ENCODE data around the gene P2RY14.

P2RY14 gene

DNA sequence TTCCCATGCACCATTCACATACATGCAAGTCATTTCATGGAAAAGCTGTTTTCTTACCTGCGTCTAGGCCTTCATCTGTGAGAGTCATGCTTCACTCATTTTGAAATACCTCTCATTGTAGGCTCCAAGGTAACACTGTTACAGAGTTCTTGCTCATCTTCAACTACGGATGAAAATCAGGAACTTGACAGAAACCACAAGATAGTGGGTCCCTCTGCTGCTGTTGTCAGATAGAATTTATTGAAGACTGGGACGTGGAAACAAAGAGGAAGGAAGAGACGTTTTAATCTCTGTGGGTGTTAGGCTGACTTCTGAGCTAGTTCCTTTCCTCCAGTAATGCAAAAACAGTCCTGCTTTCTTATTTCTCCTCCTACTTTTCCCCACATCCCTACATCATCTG, at the start of gene P2RY14:
Gene P2RY14, minus strand, starts transcription at position 313 of the 400 bp plus-strand sequence. CDS start 64,226 bp downstream, outside the sequence.
- no peak for DNase-seq

GRCh38 chr3:151327571-151328198, 49.3 kb upstream of the P2RY14 start:
- no peak for DNase-seq

DNA sequence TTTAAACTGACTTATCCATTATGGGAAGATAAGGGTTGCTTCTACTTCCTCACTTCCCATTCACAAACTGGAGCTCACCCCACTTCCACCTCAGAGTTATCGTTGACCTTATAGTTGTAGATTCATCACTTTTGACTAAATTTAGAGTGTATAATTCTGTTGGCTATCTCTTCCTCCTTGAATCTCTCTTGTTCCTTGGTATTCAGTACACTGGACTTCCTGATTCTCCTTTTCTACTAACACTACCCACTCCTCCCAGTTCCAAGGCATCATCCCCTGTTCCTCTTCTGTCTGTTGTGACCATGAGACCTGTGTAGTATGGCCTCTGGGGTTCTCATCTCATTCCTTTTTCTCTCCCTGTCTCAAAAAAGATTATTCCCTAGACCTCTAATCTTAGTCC, 44.2 kb upstream of the P2RY14 start:
- DNase-seq, result no peak

DNA sequence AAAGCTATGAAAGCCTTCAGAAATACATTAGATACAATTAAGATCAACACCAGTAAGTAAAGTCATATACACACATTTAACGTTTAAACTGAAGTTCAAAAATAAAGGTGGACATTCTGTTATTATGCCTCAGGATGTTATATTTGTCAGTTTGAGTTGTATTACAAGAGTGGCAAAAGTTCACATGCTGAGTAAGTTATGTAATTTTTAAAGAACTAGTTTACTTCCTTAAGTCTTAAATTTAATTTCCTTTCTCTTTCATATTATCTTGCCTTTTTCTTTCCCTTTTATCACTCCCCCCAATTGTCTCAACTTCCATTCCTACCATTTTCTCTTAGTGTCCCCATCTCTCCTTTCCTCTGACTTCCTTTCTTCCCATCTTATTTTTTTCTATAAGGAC, 43.2 kb upstream of the P2RY14 start:
- DNase-seq, result no peak

DNA sequence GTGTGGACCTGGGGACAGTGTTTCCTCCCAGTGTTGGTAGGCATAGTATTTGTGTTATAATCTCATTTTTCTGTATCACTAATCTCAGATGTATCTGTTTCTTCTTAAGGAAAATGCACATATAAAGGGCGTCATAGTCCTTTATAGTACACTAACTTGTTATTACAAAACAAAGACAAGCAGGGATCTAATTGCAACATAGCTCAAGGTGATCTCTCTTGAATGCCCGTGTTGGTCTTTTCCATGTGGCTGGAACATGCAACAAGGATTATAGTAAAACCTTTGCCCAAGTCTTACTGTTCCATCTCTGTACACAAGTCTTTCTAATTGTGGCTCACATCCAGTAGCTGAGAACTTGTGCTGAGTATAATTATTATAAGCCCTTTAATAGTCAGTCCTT, 41.8 kb upstream of the P2RY14 start:
- DNase-seq, result no peak

- no peak for DNase-seq
Measured at GRCh38 chr3:151319628-151320027, 41.3 kb upstream of the P2RY14 start.

- DNase-seq, result no peak
Measured at GRCh38 chr3:151318991-151319390, 40.6 kb upstream of the P2RY14 start.

GRCh38 chr3:151318313-151318712, 40.0 kb upstream of the P2RY14 start:
- DNase-seq, result no peak

- no peak for DNase-seq
Measured at GRCh38 chr3:151316267-151316991, 38.1 kb upstream of the P2RY14 start, which contains the start of gene GPR87. TSS of gene GPR87 (minus strand) at chr3:151316820. CDS start at chr3:151300100, 16,720 bp downstream.

DNA sequence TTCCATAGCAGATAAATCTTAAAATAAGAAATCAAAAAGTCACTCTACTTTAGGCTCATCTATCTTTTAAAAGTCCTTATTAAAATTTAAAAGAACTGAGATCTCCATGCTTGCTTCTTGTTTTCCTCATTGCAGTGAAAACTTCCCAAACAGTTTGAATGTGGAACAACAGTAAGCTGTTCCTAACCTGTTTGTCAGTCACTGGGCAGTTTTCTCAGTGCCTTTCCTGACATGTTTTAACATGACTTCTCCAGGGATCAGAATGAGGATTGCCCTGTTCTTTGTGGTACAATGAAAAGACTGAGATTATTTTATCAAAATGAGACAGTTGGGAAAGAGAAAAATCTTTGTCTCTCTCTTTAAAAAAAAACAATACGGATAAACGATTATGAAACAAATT, 37.5 kb upstream of the P2RY14 start:
- DNase-seq, result no peak

DNA sequence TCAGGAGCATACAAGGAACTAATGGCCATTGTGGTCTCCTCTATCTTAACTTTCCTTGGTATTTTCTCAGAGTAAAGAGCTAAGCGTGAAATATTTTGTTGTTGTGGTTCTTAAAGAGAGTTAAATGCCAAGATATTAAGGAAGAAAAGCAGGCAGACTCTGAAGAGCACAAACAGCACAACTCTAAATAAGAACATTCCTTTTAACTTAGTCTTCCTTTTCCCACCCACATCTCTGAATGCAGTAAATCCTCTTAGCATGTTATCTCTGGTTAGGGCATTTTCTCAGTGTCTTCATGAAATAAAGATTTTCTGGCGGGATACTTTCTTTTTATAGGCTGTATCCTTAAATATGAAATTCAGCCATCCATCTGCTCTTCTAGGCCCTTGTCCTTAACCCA, 36.8 kb upstream of the P2RY14 start:
- no peak for DNase-seq

- no peak for DNase-seq
Measured at GRCh38 chr3:151314593-151314992, 36.3 kb upstream of the P2RY14 start.

GRCh38 chr3:151314137-151314536, 35.8 kb upstream of the P2RY14 start:
- DNase-seq, result no peak

- no peak for DNase-seq
Measured at GRCh38 chr3:151312972-151313371, 34.6 kb upstream of the P2RY14 start.

DNA sequence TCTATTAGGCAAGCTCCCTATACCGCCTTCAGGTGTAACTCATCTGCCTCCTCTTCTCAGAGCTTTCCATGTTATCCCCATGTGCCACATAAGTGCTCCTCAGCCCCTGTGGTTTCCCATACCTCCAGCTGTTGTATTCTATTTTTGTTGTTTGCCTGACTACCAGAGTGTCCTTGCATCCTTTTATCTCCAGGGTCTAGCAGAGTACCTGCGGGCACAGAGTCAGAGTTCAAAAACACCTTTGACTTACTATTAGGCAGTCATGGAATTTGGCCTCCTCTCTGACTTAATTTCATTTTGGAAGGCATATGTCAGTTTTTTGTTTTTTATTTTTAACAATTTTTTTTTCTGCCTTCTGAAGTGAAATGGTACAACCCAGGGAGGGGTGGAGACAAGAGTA, 31.2 kb upstream of the P2RY14 start:
- no peak for DNase-seq

DNA sequence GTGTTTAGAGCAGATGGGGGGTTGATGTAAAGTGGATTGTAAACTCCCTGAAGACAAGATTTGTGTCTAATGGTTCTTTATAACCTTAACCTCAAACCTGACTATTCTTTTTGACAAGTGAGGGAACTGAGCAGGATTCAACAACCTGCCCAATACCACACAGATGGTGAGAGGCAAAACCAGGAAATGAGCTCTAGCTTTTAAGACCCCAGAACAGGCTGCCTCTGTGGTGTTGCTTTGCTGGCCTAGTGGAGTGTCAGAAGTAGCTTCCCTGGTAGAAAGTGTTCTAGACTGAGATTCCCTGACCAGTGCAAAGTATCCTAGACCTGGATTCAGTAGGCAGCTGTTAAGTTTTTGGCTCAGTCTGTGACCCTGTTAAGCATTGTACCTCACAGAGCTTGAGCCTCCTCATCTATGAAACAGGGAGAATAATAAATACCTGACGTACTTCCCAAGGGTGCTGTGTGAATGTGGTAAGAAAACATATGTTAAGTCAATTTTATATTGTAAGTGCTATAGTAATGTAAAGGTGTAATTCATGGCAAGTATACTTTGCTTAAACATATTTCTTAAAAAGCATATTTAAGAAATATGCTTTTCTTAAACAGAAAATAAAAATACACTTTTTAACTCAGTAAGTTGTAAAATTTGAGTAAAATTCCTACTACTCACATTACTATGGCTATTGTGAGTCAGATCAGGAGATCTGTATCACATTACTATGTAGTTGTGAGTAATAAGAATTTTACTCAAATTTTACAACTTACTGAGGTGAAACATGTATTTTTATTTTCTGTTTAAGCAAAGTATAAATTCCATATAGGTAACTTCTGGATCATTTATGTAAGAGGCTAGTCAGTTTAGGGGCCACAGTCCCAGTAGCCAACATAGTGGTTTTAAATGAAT, 29.5 kb upstream of the P2RY14 start:
- no peak for DNase-seq

GRCh38 chr3:151307131-151307530, 28.8 kb upstream of the P2RY14 start:
- DNase-seq, result no peak

DNA sequence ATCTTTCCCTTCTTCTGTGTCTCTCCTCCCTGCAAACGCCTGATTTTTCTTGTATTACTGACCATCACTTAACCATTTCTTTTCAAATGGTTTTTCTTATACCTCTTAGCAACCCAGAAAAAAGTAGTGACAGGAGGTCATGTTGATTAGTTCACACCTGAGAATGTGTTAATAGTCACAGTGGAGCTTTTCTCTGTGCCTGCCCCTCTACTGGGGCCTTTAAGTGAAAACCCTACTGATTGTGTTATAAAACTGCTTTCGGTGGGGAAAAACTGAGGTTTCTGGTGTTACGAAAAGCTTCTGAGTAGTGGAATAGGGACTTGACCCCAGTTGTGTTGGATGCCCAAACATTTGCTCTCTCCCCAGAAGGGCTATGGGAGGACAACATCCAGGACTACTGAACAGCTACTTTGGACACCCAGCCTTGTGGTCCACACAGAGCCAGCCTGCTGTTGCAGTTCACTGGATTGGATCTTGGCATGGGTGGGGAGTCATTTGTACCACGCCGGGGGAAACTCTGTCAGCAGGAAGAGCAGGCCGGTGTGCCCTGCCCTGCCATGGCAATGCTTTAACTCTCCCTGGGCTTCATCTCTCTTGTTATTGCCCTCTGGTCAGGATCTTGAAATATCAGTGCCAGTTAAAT, 27.9 kb upstream of the P2RY14 start:
- DNase-seq, result no peak

DNA sequence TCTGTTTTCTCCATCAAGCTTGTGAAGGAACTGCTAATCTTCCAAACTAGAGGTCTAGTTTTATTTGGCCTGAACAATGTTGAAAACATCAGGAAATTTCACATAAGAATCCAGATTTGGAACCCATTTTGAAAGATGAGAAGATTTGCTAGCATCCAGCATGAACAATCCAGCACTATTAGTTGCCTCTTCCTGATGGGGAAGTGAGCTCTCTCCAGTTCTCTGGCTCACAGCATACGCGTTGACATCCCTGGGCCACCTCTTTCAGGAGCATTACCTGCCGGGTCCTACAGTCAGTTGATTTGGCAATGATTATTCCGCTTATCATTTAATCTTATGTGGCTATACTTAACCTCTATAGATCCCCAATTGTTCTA, 27.4 kb upstream of the P2RY14 start:
- no peak for DNase-seq

DNA sequence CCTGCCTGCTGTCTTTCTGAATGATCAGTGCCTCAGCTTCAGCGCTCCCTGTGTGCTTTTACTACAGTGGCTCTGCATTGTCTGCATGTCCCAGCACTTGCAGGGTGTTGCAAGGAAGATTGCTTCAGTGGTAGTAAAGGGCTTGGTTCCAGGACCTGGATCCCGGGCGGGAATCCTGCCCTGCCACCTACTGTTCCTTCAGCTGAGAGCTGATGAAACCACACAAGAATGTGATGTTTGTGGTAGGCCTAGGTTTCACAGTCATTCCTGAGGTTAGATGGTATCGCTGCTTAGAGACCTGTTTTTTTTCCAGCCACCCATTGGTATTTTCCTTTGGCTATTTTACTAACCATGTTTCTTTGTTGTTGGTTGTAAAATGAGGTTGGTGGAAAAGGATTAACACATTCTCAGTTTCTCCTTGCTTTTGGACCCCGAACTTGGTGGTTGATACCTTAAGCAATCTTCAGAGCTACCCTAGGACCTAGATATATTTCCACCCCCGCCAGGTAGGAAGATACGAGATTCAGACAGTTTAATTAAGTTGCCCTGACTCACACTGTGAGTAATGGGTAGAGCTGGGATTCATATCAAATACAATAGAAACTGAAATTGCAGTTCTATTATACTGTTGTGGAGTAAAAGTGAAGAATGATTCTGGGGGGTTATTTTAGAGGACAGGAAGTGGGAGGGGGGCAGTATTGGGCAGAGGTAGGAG, 26.9 kb upstream of the P2RY14 start:
- DNase-seq, result no peak

DNA sequence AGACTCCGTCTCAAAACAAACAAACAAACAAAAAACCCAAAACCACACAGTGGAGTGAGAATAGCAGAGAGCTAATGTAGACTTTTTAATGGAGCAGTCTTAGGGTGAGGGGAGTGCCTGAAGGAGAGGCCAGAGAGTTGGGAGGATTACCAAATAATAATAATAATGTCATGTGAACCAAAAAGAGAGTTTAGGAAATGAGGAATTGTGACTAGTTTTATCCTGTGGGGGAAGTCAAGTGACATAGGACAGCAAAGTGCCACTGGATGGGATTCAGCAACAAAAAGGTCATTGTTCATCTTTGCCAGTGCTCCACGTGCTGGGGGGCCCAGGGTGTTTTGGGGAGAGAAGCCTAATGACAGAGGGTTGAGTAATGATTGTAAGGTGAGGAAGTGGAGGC, 25.4 kb upstream of the P2RY14 start:
- DNase-seq, result no peak

DNA sequence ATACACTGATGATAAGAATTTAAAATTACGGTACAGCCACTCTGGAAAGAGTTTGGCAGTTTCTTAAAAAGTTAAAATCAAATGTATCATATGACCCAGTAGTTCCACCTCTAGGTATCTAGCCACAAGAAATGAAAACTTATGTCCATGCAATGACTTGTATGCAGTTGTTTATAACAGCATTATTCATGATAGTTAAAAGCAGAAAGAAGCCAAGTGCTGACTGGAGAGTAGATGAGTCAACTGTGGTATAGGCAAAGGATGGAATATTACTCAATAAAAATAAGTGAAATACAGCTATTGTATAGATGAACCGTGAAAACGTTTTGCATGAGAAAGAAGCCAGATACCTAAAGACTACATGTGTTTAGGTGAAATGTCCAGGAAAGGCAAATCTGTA, 23.4 kb upstream of the P2RY14 start:
- DNase-seq, result no peak

DNA sequence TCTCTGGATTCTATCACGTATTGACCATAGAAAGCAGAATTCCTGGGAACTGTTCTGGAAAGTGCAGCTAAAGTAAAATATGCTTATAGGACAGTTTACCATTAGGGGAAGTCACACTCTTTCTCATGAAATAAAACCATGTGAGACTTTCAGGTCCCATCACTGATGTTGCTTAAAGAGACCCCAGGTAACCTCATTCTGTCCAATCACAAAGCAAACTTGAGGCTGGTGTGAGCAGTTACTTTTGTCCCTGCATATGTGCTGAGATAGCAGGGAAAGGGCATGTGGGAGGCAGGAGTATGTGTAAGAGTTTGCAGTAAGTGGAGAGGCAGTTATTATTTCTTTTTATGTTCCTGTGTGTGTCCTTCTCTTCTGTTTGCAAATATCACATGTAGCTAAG, 22.2 kb upstream of the P2RY14 start:
- no peak for DNase-seq
